ENCODE results near the gene TTLL5. TPM values are rescaled to one million over a fixed set of nuclear protein-coding genes. Genes with fewer than 3 reads are reported as not detected.

Gene TTLL5
- total RNA-seq, 1 experiment from 2014 or later: 35.7 TPM

DNA sequence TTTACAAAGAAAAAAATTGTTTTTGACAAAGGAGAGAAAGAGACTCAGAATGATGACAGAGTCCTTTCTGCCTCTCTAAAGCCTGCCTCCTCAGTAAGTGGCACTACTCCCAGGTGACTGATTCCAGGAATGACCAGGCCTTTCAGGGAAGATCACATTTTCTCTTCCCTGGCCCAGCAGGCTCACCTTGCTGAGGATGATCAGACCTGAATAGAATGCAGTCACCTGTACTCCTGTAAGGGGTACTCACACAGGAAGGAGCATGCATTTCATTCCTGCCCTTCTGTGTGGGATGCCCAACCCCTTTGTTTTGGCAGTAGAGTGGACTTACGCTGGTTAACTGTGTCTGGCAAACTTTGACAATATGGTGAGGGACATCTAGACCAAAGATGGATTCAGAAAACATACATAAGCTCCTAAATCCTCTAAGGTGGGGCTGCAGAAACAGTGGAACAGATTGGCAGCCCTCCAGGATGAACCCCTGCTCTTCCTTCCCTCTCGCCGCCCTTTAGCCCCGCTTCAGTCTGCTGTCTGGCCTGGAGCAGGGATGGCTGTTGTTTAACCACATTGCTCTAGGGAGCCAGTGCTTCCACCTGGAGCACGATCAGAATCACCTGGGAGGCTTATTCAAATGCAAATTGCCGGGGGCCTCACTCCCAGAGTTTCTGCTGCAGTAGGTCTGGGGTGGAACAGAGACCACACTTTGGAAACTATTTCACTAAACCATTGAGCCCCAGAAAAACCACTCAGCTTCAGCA, 30.2 kb upstream of the TTLL5 start:
- peak overlapping the region; percentile 52 to 72 for H3K4me3 Mint-ChIP-seq
- no peaks in the 10 kb centered on the region for H4K20me1 ChIP-seq (ENCODE audit: control insufficient read depth, insufficient read depth, insufficient read length)
- peak overlapping the region; percentile 84 for H3K27ac ChIP-seq (ENCODE audit: insufficient read length, low read depth, low read length)
- no peaks in the 10 kb centered on the region for H3K79me2 ChIP-seq (ENCODE audit: insufficient read depth, low read length)
- H2BK5ac ChIP-seq (ENCODE audit: insufficient read length, low read length): no peak overlapping the region
- 0 out of 2 replicates have a peak overlapping the region, but pooled peaks have one; percentile 33 for H3K14ac ChIP-seq (ENCODE audit: insufficient read depth, low read length)
- H2BK15ac ChIP-seq (ENCODE audit: low read depth, low read length): no peak overlapping the region
- H3K36me3 Mint-ChIP-seq (ENCODE audit: insufficient read depth in 1 of 3, low read depth in 3 of 3): no peaks in the 10 kb centered on the region; a peak in 1 of 7 replicates
- peaks cover 16% of the 10 kb centered on the region for H3K4me1 ChIP-seq (ENCODE audit: insufficient read depth, low read length)
- H4K5ac ChIP-seq (ENCODE audit: insufficient read length, low read depth, low read length): no peak overlapping the region
- no peak overlapping the region for H3K56ac ChIP-seq (ENCODE audit: insufficient read length, low read depth, low read length)
- H2AFZ ChIP-seq (ENCODE audit: low read length): no peak overlapping the region
- no peak overlapping the region for H2BK120ac ChIP-seq (ENCODE audit: low read depth, low read length, poor library complexity, severe bottlenecking)
- no peaks in the 10 kb centered on the region for H3K9me3 ChIP-seq (ENCODE audit: control insufficient read depth, low read depth, low read length)
- peak overlapping the region; percentile 92 to 99 (median 96) for H3K27ac Mint-ChIP-seq
- H3T11ph ChIP-seq (ENCODE audit: low read length): no peak overlapping the region
- H3K4me1 Mint-ChIP-seq: peaks cover 43 to 46% of the 10 kb centered on the region in 2 experiments
- no peak overlapping the region for H3K4ac ChIP-seq (ENCODE audit: low read depth, low read length)
- no peaks in the 10 kb centered on the region for H3K27me3 Mint-ChIP-seq (ENCODE audit: low read depth)
- H2BK12ac ChIP-seq (ENCODE audit: insufficient read length, low read depth, low read length): no peak overlapping the region
- no peaks in the 10 kb centered on the region for H3K27me3 ChIP-seq (ENCODE audit: insufficient read depth, low read length)
- no peak overlapping the region for H2AK5ac ChIP-seq (ENCODE audit: insufficient read length, low read length)
- H3K23ac ChIP-seq (ENCODE audit: insufficient read length, low read depth, low read length): no peak overlapping the region
- WGBS (ENCODE audit: extremely low coverage, insufficient read length, low lambda C conversion rate): no CpG with 5 or more reads among the region's 6 CpGs
- H3K4me2 ChIP-seq (ENCODE audit: insufficient read depth, insufficient read length, low read length): peak overlapping the region; percentile 27
- H3K9me3 Mint-ChIP-seq: no peaks in the 10 kb centered on the region
- H4K8ac ChIP-seq (replicated peaks; ENCODE audit: insufficient read length, low read depth, low read length): no peak overlapping the region
- peak overlapping the region; percentile 11 for H3K18ac ChIP-seq (ENCODE audit: insufficient read length, low read depth, low read length)
- no peak overlapping the region for H2BK20ac ChIP-seq (ENCODE audit: low read depth, low read length, poor library complexity, severe bottlenecking)
- H4K91ac ChIP-seq (ENCODE audit: insufficient read length, low read depth, low read length): no peak overlapping the region
- DNase-seq: peak; percentile 89
- no peak for TF ChIP-seq CTCF (conservative IDR thresholded peaks at IDR 0.05)
- H3K9ac ChIP-seq (ENCODE audit: extremely low read depth, insufficient read length, low read length): no peak overlapping the region
- no peaks in the 10 kb centered on the region for H3K23me2 ChIP-seq (ENCODE audit: insufficient read length, low read depth, low read length, poor library complexity, severe bottlenecking)
- H3K79me1 ChIP-seq (ENCODE audit: insufficient read depth, low read depth, low read length, poor library complexity, severe bottlenecking): no peaks in the 10 kb centered on the region
